Measurements from ENCODE around the gene ELANE. TPM values are rescaled to one million over a fixed set of nuclear protein-coding genes. Genes with fewer than 3 reads are reported as not detected.
A peak's percentile ranks its signal among the peaks of the same experiment; 100 is the strongest.

The ELANE gene
- total and polyA plus RNA-seq, 9 of the 15 experiments (the other 6 are each of a cell fraction or from before 2014, with no cell fraction given): not detected

- ChIA-PET POLR2A (interaction anchor here (1.4 kb wide), 1 partner anchor 10 kb away, joined by 4 read pairs; no protein-coding TSS in a partner anchor), CTCF (ENCODE audit: low intra/inter-chr PET ratio) (no interaction called here)
- H3K79me2 ChIP-seq (ENCODE audit: control insufficient read depth, insufficient read depth, low read length): peaks cover 89% of the 10 kb centered on the region
- H3K4me2 ChIP-seq (ENCODE audit: insufficient read depth, low read length): no peak overlapping the region
- peaks cover 15% of the 10 kb centered on the region for H3K9me1 ChIP-seq (ENCODE audit: control insufficient read depth, insufficient read depth, low read length)
- H3K4me3 ChIP-seq: no peak overlapping the region
- no peaks in the 10 kb centered on the region for H3K27me3 ChIP-seq (ENCODE audit: control insufficient read depth in 2 of 2, insufficient read depth in 2 of 2, low read length in 2 of 2)
- no peak overlapping the region; a peak in 1 of 4 replicates for H3K9ac ChIP-seq (ENCODE audit: insufficient read depth in 1 of 2, low read depth in 2 of 2, low read length in 2 of 2)
- H3K27ac ChIP-seq (ENCODE audit: extremely low read depth, low read depth, low read length): no peak overlapping the region
- peak in 2 of 4 experiments; percentile 30 to 32 for DNase-seq (ENCODE audit: extremely low read depth in 1 of 4, low spot score in 3 of 4)
- in situ Hi-C loops (cut with MboI): no loop called here
- peaks cover 45% of the 10 kb centered on the region for H4K20me1 ChIP-seq (replicated peaks; ENCODE audit: control insufficient read depth, insufficient read depth, low read length)
- peaks cover 100% of the 10 kb centered on the region for H3K36me3 ChIP-seq (ENCODE audit: control insufficient read depth, insufficient read depth, low read length)
- peaks cover 15 to 64% of the 10 kb centered on the region in 2 experiments for H3K4me1 ChIP-seq (replicated peaks in 1 of 2; ENCODE audit: control insufficient read depth in 2 of 2, insufficient read depth in 2 of 2, low read length in 2 of 2)
- H2AFZ ChIP-seq (ENCODE audit: low read depth, low read length): no peak overlapping the region
- no peak for FAIRE-seq
- intact Hi-C loops (cut with micrococcal nuclease): no loop called here
- ATAC-seq: no peak
- H3K9me3 ChIP-seq (replicated peaks; ENCODE audit: control insufficient read depth, insufficient read depth, low read depth, low read length): no peaks in the 10 kb centered on the region; the same call in 1 of the 2 replicates
- WGBS (ENCODE audit: insufficient coverage, low coverage, missing lambda C conversion rate): over 99% methylated on average over 23 of the region's 33 CpGs
- no TSS peak for BruUV-seq (replicated peaks)
- TF ChIP-seq CTBP1 (IDR thresholded peaks at IDR 0.05; ENCODE audit: borderline replicate concordance) (no peak), IRF9 (tag; IDR thresholded peaks at IDR 0.05) (no peak), ZZZ3 (IDR thresholded peaks at IDR 0.05) (no peak), ZNF217 (CRISPR knock-in tag; IDR thresholded peaks at IDR 0.05) (no peak), CC2D1A (IDR thresholded peaks at IDR 0.05) (no peak), DEAF1 (CRISPR knock-in tag; IDR thresholded peaks at IDR 0.05) (no peak), MIER1 (IDR thresholded peaks at IDR 0.05; ENCODE audit: low read depth) (no peak), CBX1 (IDR thresholded peaks at IDR 0.05; ENCODE audit: low read depth) (no peak), UBTF (IDR thresholded peaks at IDR 0.05; ENCODE audit: borderline replicate concordance in 1 of 2, low read depth in 2 of 2, low read length in 2 of 2) (no peak), ZNF407 (IDR thresholded peaks at IDR 0.05; ENCODE audit: low read depth) (no peak)
Measured at GRCh38 chr19:805166-805551, 46.9 kb upstream of the ELANE start.
